CD1c-positive myeloid dendritic cell (primary cell): ENCODE measurements around the gene AP5B1.
"Not testable (repeated sequence)": the region's sequence is repeated elsewhere in the genome, so short reads cannot be mapped to it uniquely, and the experiment has no call there.

Experiments used
- DNase-seq: peaks from one replicate; pipeline ENCODE4 v3.0.0-alpha.2; 2016; ENCODE audit errors: extremely low spot score

The AP5B1 gene

DNA sequence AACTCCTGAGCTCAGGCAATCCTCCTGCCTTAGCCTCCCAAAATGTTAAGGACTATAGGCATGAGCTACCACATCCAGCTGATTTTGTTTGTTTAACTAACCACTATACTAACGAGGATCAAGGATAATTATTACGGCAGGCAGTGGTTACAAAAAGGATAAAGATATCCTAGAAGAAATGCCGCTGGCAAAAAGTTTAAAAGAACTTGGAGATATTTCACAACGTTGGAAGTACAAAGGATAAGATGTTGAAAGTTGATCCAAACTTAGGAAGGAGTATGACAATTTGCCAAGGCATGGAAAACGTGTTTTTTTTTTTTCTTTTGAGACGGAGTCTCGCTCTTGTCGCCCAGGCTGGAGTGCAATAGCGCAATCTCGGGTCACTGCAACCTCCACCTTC is 13.4 kb downstream of the AP5B1 start:
- no peak for DNase-seq

DNA sequence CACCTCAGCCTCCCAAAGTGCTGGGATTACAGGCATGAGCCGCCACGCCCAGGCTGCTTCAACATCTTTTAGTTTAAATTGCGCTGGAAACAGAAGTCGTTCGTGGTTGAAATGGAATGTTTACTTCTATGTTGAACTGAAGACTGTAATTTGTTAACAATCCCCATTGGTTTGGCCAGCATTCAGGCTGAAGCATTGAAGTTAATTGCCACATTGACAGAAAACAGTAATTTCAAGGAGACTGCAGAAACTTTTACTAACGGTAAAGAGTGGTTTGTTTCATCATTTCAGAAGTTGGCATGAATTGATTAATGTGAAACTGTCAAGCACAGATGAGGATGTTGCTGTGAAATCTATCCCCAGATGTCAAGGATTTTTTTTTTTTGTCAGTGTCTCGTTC is 14.2 kb downstream of the AP5B1 start:
- no peak for DNase-seq

DNA sequence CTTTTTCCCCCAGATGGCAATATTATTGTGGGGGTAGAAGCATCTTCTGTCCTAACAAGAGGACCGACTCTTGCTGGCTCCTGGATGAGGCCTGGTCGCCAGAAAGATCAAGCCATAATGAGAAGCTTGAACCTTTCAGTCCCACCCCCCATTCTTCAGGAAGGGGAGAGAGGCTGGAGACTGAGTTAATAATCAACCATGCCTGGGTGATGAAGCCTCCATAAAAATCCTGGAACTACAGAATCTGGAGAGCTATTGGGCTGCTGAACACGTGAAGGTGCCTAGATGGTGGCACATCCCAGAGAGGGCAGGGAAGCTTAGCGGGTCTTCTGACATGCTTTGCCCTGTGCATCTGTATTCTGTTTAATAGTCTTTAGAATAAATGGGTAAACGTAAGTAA is 16.3 kb downstream of the AP5B1 start:
- DNase-seq: no peak

DNA sequence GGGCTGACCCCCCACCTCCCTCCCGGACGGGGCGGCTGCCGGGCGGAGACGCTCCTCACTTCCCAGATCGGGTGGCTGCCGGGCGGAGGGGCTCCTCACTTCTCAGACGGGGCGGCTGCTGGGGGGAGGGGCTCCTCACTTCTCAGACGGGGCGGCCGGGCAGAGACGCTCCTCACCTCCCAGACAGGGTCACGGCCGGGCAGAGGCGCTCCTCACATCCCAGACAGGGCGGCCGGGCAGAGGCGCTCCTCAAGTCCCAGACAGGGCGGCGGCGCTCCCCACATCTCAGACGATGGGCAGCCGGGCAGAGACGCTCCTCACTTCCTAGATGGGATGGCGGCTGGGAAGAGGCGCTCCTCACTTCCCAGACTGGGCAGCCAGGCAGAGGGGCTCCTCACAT is 18.0 kb downstream of the AP5B1 start:
- DNase-seq: not testable (repeated sequence)

DNA sequence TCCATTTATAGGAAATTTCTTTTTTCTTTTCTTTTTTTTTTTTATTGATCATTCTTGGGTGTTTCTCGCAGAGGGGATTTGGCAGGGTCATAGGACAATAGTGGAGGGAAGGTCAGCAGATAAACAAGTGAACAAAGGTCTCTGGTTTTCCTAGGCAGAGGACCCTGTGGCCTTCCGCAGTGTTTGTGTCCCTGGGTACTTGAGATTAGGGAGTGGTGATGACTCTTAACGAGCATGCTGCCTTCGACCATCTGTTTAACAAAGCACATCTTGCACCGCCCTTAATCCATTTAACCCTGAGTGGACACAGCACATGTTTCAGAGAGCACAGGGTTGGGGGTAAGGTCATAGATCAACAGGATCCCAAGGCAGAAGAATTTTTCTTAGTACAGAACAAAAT is 18.6 kb downstream of the AP5B1 start:
- DNase-seq: not testable (repeated sequence)

DNA sequence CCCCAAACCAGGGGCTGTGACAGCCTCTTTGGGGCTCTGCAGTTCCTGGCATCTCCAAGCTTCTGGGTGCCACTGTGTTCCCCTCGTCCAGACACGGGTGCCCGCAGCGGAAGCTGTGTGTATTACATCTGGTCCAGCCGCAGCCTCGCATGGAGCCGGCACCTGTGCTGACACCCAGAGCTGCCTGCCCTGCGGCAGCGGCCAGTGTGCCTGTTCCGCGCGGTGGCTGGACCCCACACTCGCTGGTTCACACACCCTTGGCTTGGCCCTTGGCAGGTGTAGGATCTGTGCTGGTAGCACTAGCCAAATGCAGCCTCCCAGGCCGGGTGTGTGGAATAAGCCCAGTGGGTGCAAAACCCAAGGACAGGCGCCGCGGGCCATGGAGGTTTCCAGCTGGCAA is 35.7 kb downstream of the AP5B1 start:
- no peak for DNase-seq

DNA sequence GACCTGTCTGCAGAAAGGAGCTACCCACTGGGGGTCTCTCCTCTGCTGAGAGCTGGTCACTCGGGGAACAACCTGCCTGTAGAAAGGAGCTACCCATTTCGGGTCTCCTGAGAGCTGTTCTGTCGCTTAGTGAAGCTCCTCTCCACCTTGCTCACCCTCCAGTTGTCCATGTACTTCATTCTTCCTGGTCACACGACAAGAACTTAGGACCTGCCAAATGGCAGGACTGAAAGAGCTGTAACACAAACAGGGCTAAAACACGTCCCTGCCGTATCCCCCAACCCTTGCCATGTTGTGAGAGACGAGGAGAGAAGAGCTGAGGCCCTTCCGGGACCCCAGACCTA is 36.1 kb downstream of the AP5B1 start:
- no peak for DNase-seq

DNA sequence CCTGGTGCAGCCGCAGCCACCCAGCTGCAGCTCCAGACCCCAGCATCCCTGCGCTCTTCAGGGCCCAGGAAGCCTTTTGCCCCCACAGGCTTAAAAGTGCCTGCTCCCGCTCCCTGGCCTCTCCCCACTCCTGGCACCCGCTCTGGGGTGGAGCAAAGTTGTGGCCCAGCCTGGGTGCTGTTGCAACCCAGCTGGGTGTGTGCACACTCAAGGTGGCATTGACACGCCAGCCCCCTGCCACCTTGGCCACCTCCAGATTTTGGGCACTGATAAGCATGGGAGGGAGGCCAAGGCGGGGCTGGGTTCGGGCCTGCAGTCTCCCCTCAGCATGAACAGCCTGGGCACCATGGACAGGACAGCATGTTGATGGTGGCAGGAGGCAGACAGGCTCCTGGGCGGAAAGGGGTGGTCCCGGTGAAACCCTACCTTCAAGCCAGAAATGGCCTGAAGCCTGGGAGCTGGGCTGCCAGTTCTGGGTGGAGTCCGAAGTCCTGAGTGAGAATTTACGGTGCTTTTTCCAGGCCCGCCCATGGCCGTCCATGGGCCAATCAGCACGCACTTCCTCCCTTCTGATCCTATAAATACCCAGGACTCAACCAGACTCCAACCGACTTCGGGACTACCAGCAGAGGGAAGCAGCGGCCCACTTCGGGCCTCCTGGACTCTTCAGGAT is 36.6 kb downstream of the AP5B1 start:
- peak; percentile 50 for DNase-seq

DNA sequence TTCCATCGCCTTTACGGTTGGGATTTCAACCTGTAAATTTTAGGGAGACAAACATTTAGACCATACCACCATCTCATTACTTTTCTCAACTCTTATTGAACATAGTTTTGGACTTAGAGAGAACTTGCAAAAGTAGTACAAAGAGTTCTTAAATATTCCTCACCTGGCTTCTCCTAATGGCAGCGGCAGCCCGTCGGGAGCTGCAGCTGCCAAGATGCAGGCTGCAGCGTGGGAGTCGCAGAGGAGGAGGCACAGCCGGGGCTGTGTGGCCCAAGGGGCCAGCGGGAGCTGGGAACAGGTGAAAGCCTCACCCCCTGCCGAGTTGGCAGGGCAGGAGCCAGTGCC is 37.1 kb downstream of the AP5B1 start:
- DNase-seq: no peak

DNA sequence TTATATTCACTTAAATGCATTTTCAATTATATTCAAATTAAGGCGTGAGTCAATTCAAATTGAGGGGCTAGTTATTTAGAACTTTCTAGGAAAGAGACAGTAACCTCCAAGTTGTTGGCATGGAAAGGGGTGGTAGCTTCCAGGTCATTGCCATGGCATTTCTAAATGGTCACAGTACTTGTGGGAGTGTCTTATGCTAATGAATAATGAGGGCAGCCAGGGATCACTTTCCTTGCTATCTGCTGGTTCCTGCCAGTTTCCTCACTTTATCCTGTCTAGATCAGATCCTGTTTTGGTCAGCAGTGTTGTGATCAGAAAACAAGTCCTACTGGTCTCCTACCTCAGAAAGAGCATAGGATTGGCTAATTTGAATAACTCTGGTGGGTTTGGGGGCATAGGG is 38.4 kb downstream of the AP5B1 start:
- DNase-seq: no peak

DNA sequence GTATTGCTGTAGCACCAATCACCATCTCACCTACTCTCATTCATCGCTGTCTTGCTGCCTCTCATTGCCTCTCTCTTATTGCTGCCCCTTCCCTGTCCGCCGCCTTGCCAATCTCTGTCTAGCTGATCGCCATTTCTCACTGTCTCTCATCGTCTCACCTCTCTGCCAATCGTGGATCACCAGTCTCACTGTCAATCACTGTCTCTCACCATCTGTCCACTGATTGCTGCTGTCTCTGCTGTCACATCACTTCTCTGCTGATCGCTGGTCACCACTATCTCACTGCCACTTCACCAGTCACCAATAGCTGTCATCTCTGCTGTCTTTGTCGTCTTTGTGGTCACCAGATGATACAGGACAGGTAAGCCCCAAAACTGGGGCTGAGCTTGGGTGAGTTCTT is 39.6 kb downstream of the AP5B1 start:
- DNase-seq: no peak

DNA sequence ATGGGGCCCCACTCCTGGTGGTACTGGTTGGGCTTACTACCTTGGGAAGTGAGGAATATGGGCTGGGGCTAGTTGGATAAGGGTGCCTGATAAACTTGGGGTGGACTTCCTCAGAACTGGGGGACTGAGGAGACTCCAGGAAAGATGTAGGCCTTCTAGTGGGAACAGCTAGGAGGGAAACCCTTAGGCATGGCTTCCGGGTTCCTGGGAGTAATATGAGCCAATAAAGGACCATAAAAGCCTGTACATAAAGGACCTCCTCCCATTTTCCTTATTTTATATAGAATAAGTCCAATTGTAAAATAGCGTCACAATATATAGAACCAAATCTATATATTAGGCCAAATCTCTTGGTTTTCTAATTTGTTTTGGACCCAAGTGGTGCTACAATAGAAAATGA is 41.8 kb downstream of the AP5B1 start:
- no peak for DNase-seq

DNA sequence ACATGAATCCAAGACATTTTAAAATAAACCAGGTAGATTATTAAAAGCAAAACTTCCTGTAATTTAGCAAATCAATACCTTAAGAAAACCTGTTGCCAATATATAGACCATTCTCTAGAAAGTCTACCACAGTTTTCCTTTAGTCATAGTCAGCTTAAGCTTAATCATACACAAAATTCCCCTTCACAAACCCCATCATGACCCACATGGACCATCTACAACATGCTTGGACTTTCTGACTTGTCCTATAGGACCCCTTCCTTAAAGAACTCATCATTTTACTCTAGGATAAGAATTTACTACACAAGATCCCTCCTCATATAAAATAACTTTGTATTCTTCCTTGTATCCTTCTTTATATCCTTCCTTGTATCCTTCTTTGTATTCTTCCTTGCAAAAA is 44.0 kb downstream of the AP5B1 start:
- no peak for DNase-seq

DNA sequence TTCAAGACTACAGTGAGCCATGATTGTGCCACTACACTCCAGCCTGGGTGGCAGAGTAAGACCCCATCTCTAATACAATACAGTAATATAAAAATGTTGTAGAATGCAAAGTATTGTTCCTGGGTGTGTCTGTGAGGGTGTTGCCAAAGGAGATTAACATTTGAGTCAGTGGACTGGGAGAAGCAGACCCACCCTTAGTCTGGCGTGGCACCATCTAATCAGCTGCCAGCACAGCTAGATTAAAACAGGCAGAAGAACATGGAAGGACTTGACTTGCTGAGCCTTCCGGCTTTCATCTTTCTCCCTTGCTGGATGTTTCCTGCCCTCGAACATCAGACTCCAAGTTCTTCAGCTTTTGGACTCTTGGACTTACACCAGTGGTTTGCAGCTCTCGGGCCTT is 45.7 kb downstream of the AP5B1 start:
- DNase-seq: not testable (repeated sequence)

DNA sequence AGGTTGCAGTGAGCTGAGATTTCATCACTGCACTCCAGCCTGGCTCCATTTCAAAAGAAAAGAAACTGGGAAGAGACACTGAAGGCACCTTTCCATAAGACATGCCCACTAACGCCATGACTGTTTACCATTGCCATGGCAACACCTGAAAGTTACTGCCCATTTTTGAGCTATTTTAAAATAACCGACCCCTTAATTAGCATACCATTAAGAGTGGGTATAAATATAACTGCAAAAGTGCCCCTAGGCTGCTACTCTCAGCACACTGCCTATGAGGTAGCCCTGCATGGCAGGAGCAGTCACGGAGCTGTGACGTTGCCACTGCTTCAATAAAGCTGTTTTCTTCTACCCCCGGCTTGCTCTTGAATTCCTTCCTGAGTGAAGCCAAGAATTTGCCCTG is 50.3 kb downstream of the AP5B1 start:
- DNase-seq: no peak

DNA sequence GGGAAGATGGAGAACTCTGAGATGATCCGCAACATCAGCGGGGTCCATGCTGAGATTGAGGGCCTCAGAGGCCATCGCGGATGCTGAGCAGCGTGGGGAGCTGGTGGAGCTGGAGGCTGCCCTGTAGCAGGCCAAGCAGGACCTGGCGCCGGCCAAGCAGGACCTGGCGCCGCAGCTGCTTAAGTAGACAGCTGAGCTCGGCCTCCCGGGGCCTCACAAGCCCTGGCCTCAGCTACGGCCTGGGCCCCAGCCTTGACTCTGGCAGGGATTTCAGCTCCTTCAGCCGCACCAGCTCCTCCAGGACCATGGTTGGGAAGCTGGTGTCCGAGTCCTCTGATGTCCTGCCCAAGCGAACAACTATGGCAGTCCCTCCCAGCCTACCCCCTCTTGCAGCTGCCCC is 52.9 kb downstream of the AP5B1 start:
- DNase-seq: no peak

DNA sequence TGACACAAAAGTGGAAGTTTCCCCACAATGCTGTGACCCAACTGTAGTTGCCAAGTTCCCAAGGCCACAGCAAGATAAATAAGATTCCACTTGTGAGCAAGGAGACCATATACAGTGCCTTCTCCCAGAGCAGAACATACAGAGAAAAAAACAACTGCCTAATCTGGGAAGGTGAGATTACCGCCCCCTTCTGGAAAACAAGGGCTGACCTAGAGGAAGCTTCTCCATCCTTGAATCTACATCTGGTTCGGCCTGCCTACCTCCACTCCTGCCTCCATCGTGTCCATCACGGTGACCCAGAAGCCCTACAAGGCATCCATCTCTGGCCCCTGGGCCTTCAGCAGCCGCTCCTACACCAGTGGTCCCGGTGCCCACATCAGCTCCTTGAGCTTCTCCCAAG is 54.1 kb downstream of the AP5B1 start:
- peak; percentile 6 for DNase-seq
